ENCODE results near the gene TOM1.

Gene TOM1

DNA sequence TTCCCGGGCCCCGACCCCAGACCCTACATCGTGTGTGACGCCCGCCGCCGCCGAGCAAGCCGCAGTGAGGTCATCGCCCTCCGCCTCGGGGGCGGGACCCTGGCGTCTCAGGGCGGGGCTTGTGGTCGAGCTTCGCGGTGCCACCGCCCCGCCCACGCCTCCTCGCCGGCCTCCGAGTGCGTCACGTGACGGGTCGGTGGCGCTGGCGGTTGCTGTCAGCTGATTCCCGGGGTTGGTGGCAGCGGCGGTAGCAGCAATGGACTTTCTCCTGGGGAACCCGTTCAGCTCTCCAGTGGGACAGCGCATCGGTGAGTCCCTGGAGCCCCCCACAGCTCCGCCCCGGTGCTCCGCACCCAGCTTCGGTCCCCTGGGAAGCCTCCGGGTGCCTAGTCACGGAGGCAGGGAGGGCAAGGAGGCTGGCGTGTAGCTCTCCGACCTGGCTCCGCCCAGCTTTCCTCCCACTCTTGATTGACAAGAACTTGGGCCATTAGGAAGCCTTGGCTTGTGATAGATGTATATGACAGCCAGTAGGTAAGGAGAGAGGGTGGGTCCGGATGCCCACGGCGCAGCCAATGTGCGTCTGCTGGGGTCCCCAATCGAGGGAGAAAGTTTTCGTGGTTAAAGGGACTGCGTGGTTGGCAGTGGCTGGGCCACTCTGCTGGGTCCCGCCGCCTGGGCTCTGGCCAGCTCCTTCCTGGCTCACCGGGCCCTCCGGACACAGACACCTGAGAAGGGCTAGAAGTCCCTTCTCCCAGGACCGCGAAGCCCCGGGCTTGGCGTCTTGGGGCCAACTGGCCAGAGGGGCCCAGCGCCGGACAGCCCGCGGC lies at the start of gene TOM1:
Gene TOM1 (plus strand): TSS at position 222 of the 827 bp plus-strand sequence. CDS start 35 bp downstream, at position 257.
- DNase-seq: peak; percentile 76 to 100 (median 99)

- no peak for DNase-seq
These were observed 49.5 kb upstream of the TOM1 start for GRCh38 chr22:35250156-35250555.

DNA sequence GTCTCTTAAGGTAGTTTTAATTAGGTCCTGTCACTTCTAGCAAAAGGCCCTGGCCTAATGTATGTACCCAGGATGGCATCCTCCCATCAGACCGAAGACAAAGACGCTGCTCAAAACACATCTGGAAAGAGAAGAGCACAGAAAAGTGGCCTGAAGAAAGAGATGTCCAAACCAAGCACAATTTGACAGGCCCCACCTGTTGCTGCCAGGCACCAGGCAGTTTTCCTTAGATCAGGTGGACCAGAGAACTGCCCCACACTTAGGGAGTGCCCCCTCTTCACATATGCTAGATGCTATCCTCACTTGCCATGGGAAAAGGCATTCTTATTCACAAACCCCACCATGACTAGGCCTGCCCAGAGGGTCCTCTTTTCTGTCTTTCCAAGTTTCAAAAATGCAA lies 45.7 kb upstream of the TOM1 start:
- DNase-seq: no peak

GRCh38 chr22:35257002-35257320 lies 42.7 kb upstream of the TOM1 start:
- DNase-seq: no peak

GRCh38 chr22:35257321-35258190 lies 42.1 kb upstream of the TOM1 start, which contains the start of gene HMGXB4:
Gene HMGXB4 (plus strand): TSS chr22:35257493. CDS start chr22:35262391, 4,898 bp downstream.
- DNase-seq: peak; percentile 50 to 92 (median 80)

DNA sequence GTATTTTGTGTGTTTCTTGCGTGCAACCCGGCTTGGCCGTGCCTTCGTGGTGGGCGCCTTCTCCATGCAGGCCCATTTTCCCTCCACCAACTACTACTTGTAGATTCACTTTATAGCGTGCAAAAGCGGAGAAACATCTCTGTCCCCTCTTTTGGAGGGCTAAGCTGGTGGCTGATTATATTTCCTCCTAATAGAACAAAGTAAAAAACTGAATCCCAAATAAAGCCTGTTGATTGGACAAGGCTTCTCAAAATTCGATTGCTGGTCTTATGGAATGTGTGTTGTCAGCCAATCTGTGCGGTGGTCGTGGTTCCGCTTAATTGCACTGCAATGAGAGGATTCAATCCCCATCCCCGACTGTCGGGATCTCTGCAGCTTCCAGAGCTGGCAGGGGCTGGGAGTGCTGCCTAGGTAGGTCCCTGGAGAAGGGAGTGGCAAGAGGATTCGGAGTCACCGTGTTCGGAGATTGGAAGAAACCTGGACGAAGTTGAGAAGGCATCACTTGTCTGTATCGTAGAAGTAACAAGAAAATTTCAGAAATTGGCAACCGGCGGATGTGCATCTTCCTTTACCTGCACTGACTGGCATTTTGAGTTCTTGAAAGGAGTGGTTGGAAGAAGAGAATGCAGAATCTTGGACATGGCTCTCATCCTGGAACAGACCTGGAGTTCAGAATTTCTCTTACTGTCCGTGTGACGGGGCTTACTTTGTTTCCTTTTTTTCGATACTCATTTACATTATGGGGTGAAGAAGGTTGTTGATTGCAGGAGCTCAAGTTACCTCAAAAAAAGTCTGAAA lies 41.3 kb upstream of the TOM1 start:
- DNase-seq: peak in 2 of 14 donors; percentile 4 to 13

DNA sequence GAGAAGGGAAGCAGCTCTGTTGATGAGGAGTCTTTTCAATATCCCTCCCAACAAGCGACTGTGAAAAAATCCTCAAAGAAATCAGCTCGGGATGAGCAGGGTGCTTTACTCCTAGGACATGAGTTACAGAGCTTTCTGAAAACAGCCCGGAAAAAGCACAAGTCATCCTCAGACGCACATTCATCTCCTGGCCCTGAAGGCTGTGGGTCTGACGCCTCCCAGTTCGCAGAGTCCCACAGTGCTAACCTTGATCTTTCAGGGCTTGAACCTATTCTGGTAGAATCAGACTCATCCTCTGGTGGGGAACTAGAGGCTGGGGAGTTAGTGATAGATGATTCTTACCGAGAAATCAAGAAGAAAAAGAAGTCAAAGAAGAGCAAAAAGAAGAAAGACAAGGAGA lies 34.7 kb upstream of the TOM1 start:
- no peak for DNase-seq

DNA sequence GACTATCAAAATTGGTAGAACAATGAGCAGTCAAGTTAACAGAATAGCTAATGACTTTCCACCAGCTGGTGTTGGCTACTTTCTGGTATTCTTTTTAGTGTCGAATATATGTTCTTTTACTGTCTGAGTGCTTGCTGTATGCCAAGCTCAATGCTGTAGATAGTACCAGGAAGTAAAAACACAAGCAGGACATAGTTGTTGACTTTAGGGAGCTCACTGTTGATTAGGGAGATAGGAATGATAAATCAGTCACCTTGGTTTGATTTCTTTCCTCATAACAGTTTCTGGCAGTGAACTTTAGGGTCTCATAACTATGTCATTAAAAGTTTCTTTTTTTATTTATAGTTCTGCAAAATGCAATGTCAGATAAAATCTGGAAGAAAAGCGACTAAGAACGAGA lies 33.4 kb upstream of the TOM1 start:
- no peak for DNase-seq

GRCh38 chr22:35269630-35270029 lies 30.1 kb upstream of the TOM1 start:
- no peak for DNase-seq

GRCh38 chr22:35274154-35274871 lies 25.4 kb upstream of the TOM1 start:
- DNase-seq: no peak

DNA sequence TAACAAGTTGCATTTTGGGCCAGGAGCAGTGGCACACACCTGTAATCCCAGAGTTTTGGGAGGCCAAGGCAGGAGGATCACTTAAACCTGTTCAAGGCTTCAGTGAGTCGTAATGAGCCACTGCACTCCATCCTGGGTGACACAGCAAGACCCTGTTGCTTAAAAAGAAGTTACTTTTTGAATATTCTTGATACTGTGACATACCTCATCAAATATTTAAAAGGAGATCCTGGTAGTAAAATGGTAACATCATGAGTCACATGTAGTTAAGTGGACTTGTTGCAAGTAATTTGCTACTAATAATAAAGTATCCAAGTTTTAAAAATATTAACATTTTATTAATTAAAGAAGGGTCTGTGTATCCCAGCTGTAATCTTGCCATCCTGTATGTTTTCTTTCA lies 24.1 kb upstream of the TOM1 start:
- DNase-seq: no peak

GRCh38 chr22:35276019-35276418 lies 23.7 kb upstream of the TOM1 start:
- DNase-seq: no peak

GRCh38 chr22:35288116-35288515 lies 11.6 kb upstream of the TOM1 start:
- DNase-seq: no peak

DNA sequence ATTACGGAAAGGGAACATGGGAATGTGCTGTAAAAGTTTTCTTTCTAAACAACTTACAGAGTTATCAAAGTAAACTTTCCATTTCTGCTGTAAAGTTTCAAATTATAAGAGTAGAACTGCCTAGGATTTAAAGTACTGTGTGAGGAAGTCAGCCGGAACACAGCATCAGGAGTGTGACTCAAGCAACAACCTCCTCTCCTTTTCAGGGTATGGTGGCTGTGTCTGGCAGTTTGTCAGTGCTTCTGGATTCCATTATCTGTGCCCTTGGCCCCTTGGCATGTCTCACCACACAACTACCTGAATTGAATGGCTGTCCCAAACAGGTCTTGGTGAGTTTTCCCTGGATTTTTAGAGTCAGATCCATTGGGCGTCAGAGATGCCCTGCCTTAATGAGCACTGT lies 6.9 kb upstream of the TOM1 start:
- no peak for DNase-seq

GRCh38 chr22:35296051-35296450 lies 3.6 kb upstream of the TOM1 start:
- no peak for DNase-seq

DNA sequence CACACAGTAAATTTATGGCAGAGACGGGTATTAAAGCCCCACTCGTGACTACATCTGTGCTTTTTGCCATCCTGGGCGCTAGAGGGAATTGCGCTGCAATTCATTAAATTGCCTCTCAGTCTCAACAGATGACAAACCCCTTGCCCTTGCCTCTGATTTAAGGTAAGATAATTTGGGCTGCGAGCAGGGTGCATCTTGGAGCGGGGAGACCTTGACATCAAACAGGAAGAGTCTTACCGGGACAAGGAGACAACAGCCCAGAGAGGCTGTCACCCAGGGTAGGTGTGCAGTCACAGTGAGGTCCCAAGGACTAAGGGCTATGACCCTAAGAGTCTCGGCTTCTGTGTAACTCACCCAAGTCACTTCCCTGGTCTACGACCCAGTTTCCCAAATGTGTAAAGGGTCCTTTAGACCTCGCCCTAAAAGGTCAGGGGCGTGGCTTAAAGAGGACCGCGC lies 449 bp upstream of the TOM1 start:
- DNase-seq: no peak

DNA sequence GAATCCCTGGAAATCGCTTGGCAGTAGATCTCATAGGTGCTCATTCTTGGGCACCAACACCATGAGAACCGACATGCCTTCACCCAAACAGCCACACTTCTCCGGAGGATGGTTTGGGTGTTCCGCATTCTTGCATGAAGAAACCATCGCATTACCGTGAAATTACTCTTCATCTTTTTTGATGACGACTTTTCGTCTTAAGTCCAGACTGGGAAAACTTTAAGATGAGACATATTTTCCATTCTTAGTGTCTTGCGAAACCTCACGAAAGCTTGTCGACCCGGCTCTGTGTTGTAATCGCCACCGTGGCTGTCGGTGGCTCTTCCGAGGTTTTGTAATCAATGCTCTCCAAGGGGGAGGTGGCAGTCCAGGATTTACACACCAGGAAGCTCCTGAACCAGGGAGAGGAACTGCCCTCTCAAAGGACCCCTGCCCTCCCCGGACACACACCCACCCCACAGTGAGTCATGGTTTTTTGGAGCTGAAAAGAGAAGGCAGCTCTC lies 1.7 kb downstream of the TOM1 start:
- peak in 1 of 14 donors; percentile 31 for DNase-seq

- no peak for DNase-seq
These were observed 3.4 kb downstream of the TOM1 start for GRCh38 chr22:35303029-35303624.

DNA sequence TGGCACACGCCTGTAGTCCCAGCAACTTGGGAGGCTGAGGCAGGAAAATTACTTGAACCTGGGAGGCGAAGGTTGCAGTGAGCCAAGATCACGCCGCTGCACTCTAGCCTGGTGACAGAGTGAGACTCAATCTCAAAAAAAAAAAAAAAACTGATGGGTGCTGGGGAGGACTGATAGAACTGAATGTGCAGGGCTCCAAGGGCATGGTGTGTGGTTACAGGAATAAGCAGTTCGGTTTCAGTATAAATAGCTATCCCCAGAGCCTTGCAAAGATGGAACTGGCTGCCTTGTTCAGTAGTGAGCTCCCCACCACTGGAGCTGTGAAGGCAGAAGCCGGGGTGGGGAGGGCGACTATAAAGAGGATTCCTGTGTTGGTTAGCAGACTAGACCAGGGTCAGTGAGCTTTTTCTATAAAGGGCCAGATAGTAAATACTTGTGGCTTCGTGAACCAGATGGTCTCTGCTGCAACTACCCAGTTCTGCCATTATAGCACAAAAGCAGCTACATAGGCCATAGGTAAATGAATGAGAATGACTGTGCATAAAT lies 5.9 kb downstream of the TOM1 start:
- DNase-seq: no peak

DNA sequence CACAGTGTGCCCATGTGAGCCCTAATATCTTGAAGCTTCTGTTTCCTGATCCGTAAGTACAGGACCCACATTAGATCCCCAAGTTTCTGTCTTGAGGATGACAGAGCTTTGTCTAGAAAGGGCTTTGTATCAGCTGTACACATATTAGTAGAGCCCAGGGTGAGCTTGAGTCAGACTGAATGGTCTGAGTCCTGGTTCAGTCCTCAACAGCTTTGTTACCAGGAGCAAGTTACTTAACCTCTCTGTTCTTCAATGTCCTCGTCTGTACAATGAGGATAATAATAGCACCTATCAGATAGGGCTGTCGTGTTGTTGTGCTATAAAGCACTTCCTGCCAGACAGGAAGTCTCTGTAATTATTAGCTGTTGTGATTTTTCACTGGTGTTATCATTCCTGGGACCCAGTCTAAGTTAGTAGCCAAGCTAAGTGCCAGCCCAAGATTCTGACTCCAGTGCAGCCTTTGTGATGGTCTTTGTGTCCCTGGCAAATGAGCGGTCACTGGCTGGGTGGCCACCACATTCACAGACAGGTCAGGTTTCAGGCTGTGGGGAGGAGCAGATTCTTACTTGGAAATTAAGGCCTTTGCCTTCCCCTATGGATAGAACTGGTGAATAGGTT lies 6.8 kb downstream of the TOM1 start:
- DNase-seq: no peak

- no peak for DNase-seq
These were observed 7.7 kb downstream of the TOM1 start for GRCh38 chr22:35307372-35307771.
